Measurements from ENCODE around the gene ADNP. TPM values are rescaled to one million over a fixed set of nuclear protein-coding genes. Genes with fewer than 3 reads are reported as not detected.

ADNP gene
- total and polyA plus RNA-seq, 2 experiments from 2014 or later: 13.1 to 43.7 TPM

- Histone ChIP-seq H2AFZ (no peak overlapping the region), H3K79me2 (no peaks in the 10 kb centered on the region), H3K4me1 (ENCODE audit: insufficient read depth) (no peaks in the 10 kb centered on the region), H3K27ac (no peak overlapping the region), H3K9me2 (replicated peaks; ENCODE audit: insufficient read depth) (no peaks in the 10 kb centered on the region), H4K20me1 (ENCODE audit: insufficient read depth, poor library complexity, severe bottlenecking) (no peaks in the 10 kb centered on the region), H3K9me3 (ENCODE audit: low read depth) (no peaks in the 10 kb centered on the region), H3K27me3 (no peaks in the 10 kb centered on the region), H3K4me2 (no peak overlapping the region), H3K4me3 (no peak overlapping the region), H3K36me3 (replicated peaks; ENCODE audit: insufficient read depth, low read depth) (no peaks in the 10 kb centered on the region)
- DNase-seq (ENCODE audit: low spot score): no peak
- TF ChIP-seq EZH2 (IDR thresholded peaks at IDR 0.05; ENCODE audit: borderline replicate concordance) (no peak), CTCF (IDR thresholded peaks at IDR 0.05; ENCODE audit: poor library complexity) (no peak), EZH2phosphoT487 (IDR thresholded peaks at IDR 0.05; ENCODE audit: low read depth, severe bottlenecking, unreplicated experiment) (no peak)
- 86% methylated on average over 5 of the region's 5 CpGs for WGBS (ENCODE audit: low lambda C conversion rate, missing lambda C conversion rate)
Measured at GRCh38 chr20:50969435-50969834, 38.2 kb upstream of the ADNP start.

GRCh38 chr20:50968289-50968688 is 37.1 kb upstream of the ADNP start:
- Histone ChIP-seq H3K27me3 (no peaks in the 10 kb centered on the region), H4K20me1 (ENCODE audit: insufficient read depth, poor library complexity, severe bottlenecking) (no peaks in the 10 kb centered on the region), H3K4me1 (ENCODE audit: insufficient read depth) (no peaks in the 10 kb centered on the region), H3K9me3 (ENCODE audit: low read depth) (no peaks in the 10 kb centered on the region), H3K36me3 (replicated peaks; ENCODE audit: insufficient read depth, low read depth) (no peaks in the 10 kb centered on the region), H3K4me3 (no peak overlapping the region), H2AFZ (no peak overlapping the region), H3K79me2 (no peaks in the 10 kb centered on the region), H3K4me2 (no peak overlapping the region), H3K9me2 (replicated peaks; ENCODE audit: insufficient read depth) (no peaks in the 10 kb centered on the region), H3K27ac (no peak overlapping the region)
- TF ChIP-seq EZH2phosphoT487 (IDR thresholded peaks at IDR 0.05; ENCODE audit: low read depth, severe bottlenecking, unreplicated experiment): no peak
- 82% methylated on average over 9 of the region's 9 CpGs for WGBS (ENCODE audit: low lambda C conversion rate, missing lambda C conversion rate)
- DNase-seq (ENCODE audit: low spot score): no peak

- no peak for TF ChIP-seq EZH2phosphoT487 (IDR thresholded peaks at IDR 0.05; ENCODE audit: low read depth, severe bottlenecking, unreplicated experiment)
- no peak for TF ChIP-seq EZH2 (IDR thresholded peaks at IDR 0.05; ENCODE audit: borderline replicate concordance)
- TF ChIP-seq CTCF (IDR thresholded peaks at IDR 0.05; ENCODE audit: poor library complexity): no peak
- H3K9me3 ChIP-seq (ENCODE audit: low read depth): no peaks in the 10 kb centered on the region
- H3K36me3 ChIP-seq (replicated peaks; ENCODE audit: insufficient read depth, low read depth): no peaks in the 10 kb centered on the region
- no peak overlapping the region for H2AFZ ChIP-seq
- H3K79me2 ChIP-seq: no peaks in the 10 kb centered on the region
- no peak for DNase-seq (ENCODE audit: low spot score)
- no peaks in the 10 kb centered on the region for H3K27me3 ChIP-seq
- H4K20me1 ChIP-seq (ENCODE audit: insufficient read depth, poor library complexity, severe bottlenecking): no peaks in the 10 kb centered on the region
- H3K9me2 ChIP-seq (replicated peaks; ENCODE audit: insufficient read depth): no peaks in the 10 kb centered on the region
- no peak overlapping the region for H3K27ac ChIP-seq
- H3K4me3 ChIP-seq: no peak overlapping the region
- 72% methylated on average over 7 of the region's 7 CpGs for WGBS (ENCODE audit: low lambda C conversion rate, missing lambda C conversion rate)
- no peaks in the 10 kb centered on the region for H3K4me1 ChIP-seq (ENCODE audit: insufficient read depth)
- no peak overlapping the region for H3K4me2 ChIP-seq
Measured at GRCh38 chr20:50967586-50967985, 36.3 kb upstream of the ADNP start.

- WGBS (ENCODE audit: low lambda C conversion rate, missing lambda C conversion rate): 78% methylated on average over 25 of the region's 25 CpGs
- Histone ChIP-seq H3K27ac (peak overlapping the region; percentile 79), H3K79me2 (peaks cover 65% of the 10 kb centered on the region)
Measured at GRCh38 chr20:50959543-50960126, 28.4 kb upstream of the ADNP start.

More at GRCh38 chr20:50959543-50960126, 28.4 kb upstream of the ADNP start:
- no peaks in the 10 kb centered on the region for H3K36me3 ChIP-seq (replicated peaks; ENCODE audit: insufficient read depth, low read depth)
- H3K9me2 ChIP-seq (replicated peaks; ENCODE audit: insufficient read depth): no peaks in the 10 kb centered on the region
- TF ChIP-seq EZH2phosphoT487 (IDR thresholded peaks at IDR 0.05; ENCODE audit: low read depth, severe bottlenecking, unreplicated experiment): no peak
- TF ChIP-seq CTCF (IDR thresholded peaks at IDR 0.05; ENCODE audit: poor library complexity): no peak
- TF ChIP-seq EZH2 (IDR thresholded peaks at IDR 0.05; ENCODE audit: borderline replicate concordance): no peak
- no peaks in the 10 kb centered on the region for H3K27me3 ChIP-seq
- H4K20me1 ChIP-seq (ENCODE audit: insufficient read depth, poor library complexity, severe bottlenecking): peaks cover 31% of the 10 kb centered on the region
- peak overlapping the region; percentile 44 for H3K4me3 ChIP-seq
- no peak overlapping the region for H2AFZ ChIP-seq
- H3K4me2 ChIP-seq: peak overlapping the region; percentile 82
- H3K9me3 ChIP-seq (ENCODE audit: low read depth): no peaks in the 10 kb centered on the region
- peaks cover 10% of the 10 kb centered on the region for H3K4me1 ChIP-seq (ENCODE audit: insufficient read depth)
- DNase-seq (ENCODE audit: low spot score): no peak
